RPMI7951 (cell line): ENCODE data around the gene DYNLL2. TPM values are rescaled to one million over a fixed set of nuclear protein-coding genes. Genes with fewer than 3 reads are reported as not detected.
"Not testable (repeated sequence)": the region's sequence is repeated elsewhere in the genome, so short reads cannot be mapped to it uniquely, and the experiment has no call there.

ENCODE experiments used
- DNase-seq: peaks from one replicate; pipeline ENCODE4 v3.0.0-alpha.2; 2012; ENCODE audit warnings: low read depth
- total RNA-seq: library from RNA; depleted of rRNA; stranded (reverse); fragments of >200 nt; shearing (Covaris generic); gene quantifications from 2 replicates; pipeline ENCODE4 v1.2.3, GENCODE V29; 2014; rRNA removed

DYNLL2 gene
- total RNA-seq, 1 experiment from 2014 or later = 7.6 TPM

DNA sequence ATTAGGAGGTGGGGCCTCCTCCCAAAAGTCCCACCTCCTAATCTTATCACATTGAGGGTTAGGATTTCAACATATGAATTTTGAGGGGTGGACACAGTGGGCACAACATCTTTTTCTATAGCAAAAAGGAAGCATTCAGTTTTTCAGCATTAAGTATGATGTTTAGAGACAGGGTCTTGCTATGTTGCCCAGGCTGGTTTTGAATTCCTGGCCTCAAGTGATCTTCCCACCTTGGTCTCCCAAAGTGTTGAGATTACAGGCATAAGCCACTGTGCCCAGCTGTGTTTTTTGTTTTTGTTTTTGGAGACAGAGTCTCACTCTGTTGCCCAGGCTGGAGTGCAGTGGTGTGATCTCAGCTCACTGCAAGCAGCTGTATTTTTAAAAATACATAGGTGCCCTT is 18.7 kb downstream of the DYNLL2 start:
- DNase-seq = not testable (repeated sequence)

DNA sequence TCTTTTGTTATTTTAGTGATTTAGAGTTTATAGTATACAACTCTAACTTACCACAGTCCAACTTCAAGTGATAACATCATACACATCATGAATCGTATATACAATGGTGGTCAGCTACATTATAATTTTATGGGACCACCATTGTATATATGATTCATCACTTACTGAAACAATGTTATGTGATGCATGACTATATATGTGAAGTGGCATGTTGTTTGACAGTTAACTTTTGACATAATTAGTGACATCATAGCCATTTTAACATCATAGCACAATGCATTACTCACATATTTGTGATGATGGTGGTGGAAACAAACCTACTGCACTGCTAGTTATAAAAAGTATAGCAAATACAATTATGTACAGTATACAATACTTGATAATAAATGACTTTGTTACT is 21.9 kb downstream of the DYNLL2 start:
- no peak for DNase-seq

DNA sequence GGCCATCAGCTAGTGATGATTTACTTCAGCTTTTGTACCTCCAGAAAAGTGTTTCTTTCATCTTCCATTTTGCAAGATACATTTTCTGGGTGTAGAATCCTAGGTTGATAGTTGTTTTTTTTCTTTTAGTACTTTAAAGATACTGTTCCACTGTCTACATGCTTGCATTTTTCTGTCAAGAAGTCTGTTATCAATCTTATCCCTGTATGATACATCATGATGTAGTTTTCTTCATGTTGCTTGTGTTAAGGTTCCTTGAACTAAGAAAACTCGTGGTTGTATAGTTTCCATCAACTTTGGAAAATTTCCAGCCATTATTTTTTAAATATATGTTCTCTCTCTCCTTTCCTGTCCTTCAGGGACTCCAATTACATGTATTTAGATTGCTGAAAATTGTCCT is 24.1 kb downstream of the DYNLL2 start:
- no peak for DNase-seq

DNA sequence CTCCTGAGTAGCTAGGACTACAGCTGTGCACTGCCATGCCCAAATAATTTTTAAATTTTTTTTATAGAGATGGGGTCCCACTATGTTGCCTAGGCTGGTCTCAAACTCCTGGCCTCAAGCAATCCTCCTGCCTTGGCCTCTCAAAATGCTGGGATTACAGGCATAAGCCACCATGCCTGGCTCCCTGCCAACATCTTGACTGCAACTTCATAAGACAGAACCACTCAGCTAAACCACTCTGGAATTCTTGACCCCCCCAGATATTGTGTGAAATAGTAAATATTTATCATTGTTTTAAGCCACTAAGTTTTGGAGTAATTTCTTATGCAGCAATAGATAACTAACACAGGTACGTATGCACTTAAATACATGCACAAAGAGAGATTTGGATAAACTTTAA is 26.0 kb downstream of the DYNLL2 start:
- no peak for DNase-seq

DNA sequence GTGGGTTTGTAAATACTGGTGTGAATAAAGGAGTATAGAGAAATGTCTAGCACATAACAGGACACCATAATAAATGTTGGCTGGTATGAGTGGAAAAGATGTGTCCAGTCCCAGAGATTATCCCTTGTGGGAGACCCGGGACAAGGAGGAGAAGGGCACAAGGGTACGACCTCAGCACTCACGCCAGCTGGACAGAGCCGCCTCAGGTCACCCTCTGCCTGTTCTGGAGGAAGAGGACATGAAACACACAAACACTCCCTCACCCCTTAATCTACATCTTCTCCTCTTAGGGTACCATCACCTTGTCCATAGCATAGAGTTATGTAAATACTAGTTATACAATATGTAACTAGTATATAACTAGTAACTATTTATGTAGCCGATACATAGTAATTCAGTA is 26.8 kb downstream of the DYNLL2 start:
- no peak for DNase-seq

DNA sequence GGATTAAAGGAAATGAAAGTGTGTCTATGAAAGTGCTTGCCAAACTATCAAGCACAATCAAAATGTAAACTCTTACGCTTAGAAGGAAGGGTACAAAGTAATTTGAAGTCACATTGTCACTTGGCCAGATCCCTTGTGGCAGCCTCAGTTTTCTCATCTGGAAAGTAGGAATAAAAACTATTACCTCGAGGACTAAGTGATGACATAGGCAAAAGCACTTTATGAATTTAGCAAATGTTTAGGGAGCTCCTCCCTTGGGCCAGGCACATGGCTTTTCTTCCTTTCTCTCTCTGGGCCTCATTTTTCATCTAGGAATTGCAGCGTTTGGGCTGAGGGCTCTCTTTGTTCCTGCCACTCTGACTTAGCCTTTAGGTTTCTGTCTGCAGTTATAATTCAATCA is 28.5 kb downstream of the DYNLL2 start:
- no peak for DNase-seq

DNA sequence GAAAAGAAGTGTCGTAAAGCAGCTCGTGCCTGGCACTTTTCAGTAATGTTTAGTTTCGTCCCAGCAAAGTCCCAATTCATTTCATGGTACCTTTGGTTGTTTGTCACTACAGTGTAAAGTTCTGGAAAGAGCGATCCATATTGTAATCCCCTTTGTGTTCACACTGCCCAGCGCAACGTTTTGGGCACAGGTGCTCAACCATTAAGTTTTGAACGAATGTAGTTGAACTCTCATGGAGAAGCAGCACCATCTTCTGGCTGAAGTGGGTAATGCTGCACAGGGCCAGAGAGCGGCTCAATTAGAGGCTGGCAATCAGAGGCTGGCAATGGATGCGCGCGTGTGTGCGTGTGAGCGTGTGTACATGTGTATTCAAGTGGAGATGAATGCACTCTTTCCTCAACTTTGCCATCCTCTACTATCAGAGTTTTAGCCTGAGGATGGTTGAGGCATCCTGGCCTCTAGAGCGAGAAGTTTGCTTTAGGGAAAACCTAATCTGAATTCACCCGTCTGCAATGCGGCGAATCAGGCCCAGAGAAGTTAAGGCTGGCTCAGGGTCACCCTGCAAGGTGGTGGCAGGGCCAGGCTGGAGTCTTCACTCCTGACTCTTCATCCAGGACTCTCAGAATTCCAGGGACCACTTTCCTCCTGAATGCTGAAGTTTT is 29.9 kb downstream of the DYNLL2 start:
- peak; percentile 57 for DNase-seq

DNA sequence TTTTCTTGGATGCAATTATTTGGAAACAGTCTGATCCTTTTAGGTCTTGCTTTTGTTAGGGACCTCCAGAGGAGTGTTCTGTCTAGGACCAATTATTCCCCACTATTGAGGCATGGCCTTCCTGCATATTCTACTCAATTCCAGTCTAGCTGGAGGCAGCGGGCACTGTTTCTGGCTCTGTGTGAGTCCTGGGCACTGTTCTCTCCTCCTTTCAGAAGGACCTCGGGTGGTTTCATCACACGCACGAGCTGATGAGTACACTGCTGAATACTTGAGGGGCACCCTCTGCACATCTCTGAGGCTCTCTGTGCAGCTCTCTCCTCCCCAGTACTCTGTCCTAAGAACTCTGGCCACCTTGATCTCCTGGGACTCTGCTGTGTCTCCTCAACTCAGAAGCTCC is 30.7 kb downstream of the DYNLL2 start:
- DNase-seq = no peak

DNA sequence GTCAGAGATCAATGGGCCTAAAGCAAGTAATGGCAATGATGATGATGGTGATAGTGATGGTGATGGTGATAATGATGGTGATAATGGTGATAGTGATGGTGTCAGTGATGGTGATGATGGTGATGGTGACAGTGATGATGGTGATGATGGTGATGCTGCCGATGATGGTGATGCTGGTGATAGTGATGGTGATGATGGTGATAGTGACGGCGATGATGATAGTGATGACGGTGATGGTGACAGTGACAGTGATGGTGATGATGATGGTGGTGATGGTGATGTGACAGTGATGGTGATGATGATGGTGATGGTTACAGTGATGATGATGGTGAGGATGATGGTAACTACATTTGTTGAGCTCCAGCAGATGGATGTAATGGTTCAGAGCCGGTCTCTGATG is 34.2 kb downstream of the DYNLL2 start:
- no peak for DNase-seq

DNA sequence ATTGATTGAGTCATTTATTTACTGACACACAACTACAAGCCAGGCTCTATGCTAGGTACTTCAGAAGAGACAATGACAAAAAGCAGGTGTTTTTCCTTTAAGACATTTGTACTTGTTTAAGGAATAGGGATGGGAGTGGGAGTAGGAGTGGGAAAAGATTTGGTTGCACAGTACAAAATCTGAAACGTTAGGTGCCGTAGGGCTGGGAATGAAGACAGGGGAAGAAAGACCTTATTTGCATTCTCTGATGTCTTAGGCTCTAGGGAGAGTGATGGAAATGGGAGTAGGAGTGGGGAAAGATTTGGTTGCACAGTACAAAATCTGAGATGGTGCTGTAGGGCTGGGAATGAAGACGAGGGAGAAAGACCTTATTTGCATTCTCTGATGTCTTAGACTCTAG is 36.3 kb downstream of the DYNLL2 start:
- no peak for DNase-seq

DNA sequence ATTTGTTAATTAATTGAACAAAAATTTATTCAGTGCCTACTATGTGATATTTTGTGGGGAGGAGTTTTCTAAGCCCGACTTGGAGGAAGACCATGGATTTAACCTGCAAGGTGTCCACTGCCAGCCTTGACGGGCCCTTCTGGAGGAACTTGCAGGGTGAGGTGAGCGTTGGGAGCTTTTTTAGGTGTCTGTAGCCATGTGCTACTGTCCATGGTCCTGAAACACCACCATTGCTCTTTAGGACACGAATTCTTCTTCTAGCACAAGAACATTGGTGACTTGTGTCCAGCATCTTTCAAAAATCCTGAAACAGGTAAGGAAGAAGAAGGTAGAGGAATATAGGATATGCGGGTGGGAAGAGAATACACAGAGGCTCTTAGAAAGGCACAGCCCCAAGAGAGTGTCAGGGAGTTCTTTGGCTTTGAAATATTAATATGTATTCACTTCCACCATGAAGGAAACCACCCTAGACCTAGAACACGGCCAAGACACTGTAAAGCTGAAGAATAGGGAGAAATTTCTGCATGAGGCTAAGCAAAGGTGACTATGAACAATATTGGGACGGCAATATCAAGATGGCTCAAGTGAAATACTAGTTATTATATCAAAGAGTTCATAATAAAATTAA is 37.1 kb downstream of the DYNLL2 start:
- DNase-seq = peak; percentile 56

DNA sequence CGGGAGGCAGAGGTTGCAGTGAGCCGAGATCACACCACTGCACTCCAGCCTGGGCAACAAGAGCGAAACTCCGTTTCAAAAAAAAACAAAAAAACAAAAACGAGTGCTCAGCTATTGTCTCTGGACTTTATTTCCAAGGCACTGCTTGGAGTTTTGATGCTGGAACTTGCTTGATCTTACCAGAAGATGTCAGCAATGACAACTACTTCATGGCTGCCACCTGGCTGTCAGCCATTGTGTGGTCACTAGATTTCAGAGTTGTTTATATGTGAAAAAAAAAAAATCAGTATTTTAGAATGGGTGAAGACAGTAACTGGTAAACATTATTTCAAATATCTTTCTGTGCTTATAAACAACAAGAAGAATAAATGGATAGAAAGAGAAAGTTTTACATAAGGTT is 38.7 kb downstream of the DYNLL2 start:
- DNase-seq = peak; percentile 55

DNA sequence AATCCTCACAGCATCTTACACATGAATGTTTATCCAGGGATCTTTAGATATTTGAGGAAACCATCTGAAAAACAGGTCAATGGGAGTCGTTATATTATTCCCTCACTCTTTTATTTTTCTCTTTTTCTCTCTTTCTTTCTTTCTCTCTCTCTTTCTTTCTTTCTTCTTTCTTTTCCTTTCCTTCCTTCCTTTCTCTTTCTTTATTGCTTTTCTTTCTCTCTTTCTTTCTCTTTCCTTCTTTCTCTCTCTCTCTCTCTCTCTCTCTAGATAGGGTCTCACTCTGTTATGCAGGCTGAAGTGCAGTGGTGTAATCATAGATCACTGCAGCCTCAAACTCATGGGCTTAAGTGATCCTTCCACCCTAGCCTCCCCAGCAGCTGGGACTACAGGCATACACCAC is 44.6 kb downstream of the DYNLL2 start:
- no peak for DNase-seq

DNA sequence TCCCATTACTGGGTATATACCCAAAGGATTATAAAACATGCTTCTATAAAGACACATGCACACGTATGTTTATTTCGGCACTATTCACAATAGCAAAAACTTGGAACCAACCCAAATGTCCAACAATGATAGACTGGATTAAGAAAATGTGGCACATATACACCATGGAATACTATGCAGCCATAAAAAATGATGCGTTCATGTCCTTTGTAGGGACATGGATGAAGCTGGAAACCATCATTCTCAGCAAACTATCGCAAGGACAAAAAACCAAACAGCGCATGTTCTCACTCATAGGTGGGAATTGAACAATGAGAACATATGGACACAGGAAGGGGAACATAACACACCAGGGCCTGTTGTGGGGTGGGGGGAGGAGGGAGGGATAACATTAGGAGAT is 49.5 kb downstream of the DYNLL2 start:
- not testable (repeated sequence) for DNase-seq

DNA sequence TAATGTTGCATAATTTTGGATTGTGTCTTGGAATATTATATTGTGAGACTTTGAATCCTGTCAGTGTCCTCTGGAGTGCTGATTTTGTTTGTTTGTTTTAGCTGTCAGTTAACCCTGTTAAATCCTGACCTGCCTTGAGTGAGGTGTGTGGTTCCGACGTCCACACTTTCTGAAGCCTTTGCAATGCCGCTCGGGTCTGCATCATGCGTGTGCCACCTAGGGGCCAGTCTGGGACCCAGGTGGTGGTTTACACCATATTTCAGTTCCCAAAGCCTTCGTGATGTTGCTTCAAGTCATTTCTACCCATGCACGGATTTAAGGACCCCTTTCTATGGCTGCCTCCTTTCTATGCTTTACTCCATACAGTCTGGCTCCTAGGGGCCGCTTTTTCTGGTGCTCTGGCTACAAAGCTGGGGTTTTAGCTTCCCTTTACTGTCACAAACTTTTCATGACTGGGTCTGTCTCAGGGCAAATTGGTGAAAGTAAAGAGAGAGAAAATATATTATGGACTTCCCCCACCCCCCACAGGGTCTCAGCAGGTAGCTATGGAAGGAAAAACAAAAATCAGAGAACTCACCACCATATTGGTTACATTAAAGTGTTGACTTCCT is 53.6 kb downstream of the DYNLL2 start:
- DNase-seq = peak; percentile 7

DNA sequence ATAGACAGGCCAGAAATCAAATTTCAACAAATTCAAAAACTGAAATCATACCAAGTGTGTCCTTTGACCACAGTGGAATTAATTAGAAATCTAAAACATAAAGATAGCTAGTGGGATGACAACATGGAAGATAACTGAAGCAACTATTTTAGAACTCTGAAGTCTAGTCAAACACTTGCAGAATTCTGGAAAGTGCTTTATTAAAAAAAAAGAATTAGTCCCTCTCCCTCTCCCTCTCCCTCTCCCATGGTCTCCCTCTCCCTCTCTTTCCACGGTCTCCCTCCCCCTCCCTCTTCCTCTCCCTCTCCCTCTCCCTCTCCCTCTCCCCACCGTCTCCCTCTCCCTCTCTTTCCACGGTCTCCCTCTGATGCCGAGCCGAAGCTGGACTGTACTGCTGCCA is 58.3 kb downstream of the DYNLL2 start:
- DNase-seq = no peak

DNA sequence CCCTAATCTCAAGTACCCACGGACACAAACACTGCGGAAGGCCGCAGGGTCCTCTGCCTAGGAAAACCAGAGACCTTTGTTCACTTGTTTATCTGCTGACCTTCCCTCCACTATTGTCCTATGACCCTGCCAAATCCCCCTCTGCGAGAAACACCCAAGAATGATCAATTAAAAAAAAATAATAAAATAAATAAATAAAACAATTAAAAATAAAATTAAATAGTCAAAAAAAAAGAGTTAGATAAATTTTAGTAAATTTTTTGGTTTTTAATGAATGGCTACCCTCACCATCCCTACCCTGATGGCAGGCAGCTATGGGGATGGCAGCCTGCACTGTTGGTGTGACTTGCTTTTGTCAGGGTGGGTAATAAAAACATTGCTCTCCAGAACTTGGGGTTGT is 60.1 kb downstream of the DYNLL2 start:
- DNase-seq = not testable (repeated sequence)

DNA sequence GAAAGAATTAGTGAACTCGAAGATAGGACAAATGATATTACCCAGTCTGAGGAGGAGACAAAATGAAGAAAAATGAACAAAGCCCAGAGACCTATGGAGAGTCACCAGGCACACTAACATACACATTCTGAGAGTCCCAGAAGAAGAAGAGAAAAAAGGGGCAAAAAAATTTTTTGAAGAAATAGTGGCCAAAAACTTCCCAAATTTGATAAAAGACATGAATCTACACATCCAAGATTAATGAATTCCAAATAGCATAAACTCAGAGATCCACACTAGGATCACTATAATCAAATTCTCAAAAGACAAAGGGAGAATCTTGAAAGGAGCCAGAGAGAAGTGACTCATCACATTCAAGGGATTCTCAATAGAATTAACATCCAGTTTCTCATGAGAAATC is 61.6 kb downstream of the DYNLL2 start:
- DNase-seq = no peak

Other genes starting within 250 kb of the DYNLL2 start
- 16.3 and 36.6 TPM in 2 replicates for gene MRPS23, start 233.4 kb upstream of the DYNLL2 start, total RNA-seq
- 6.4 and 6.6 TPM in 2 replicates for gene CUEDC1, start 128.0 kb upstream of the DYNLL2 start, total RNA-seq
- 65.2 and 78.7 TPM in 2 replicates for gene VEZF1, start 95.2 kb upstream of the DYNLL2 start, total RNA-seq
- 330 and 331 TPM in 2 replicates for gene SRSF1, start 76.2 kb upstream of the DYNLL2 start, total RNA-seq
- not detected in 2 replicates for gene OR4D1, start 65.0 kb downstream of the DYNLL2 start, total RNA-seq
- not detected in 2 replicates for gene OR4D2, start 83.6 kb downstream of the DYNLL2 start, total RNA-seq
- not detected in 2 replicates for gene EPX, start 109.3 kb downstream of the DYNLL2 start, total RNA-seq
- 8.8 and 15.7 TPM in 2 replicates for gene MKS1, start 135.8 kb downstream of the DYNLL2 start, total RNA-seq
- gene LPO, start 155.2 kb downstream of the DYNLL2 start, total RNA-seq = not detected in 2 replicates
- 0.12 TPM in 1 of 2 replicates, not detected in the other for gene MPO, start 197.5 kb downstream of the DYNLL2 start, total RNA-seq
- gene TSPOAP1, start 245.4 kb downstream of the DYNLL2 start, total RNA-seq = 0.68 and 0.84 TPM in 2 replicates